PC-3 (cell line): ENCODE data around the gene ZSCAN12.
"Not testable (repeated sequence)": the region's sequence is repeated elsewhere in the genome, so short reads cannot be mapped to it uniquely, and the experiment has no call there.

Experiments used
- EZH2 ChIP-seq: fragments of 300-600 bp; sonication (generic); IDR thresholded peaks from one replicate; pipeline ENCODE4 v1.6.1; 2017; ENCODE audit warnings: antibody characterized with exemption, mild to moderate bottlenecking, low read length; ENCODE audit not compliant: unreplicated experiment
- TF ChIP-seq, protein P1 (sequence below): fragments of 300-600 bp; sonication (generic); conservative IDR thresholded peaks from 2 replicates; pipeline ENCODE4 v1.5.1; 2017; ENCODE audit warnings: antibody characterized with exemption, low read depth, mild to moderate bottlenecking, low read length

DNA sequence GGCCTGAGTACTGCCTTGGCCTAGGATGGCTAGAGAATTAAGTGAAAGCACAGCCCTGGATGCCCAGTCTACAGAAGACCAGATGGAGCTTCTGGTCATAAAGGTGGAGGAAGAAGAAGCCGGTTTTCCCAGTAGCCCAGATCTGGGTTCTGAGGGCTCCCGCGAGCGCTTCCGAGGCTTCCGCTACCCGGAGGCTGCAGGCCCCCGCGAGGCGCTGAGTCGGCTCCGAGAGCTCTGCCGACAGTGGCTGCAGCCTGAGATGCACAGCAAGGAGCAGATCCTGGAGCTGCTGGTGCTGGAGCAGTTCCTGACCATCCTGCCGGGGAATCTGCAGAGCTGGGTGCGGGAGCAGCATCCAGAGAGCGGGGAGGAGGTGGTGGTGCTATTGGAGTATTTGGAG, 40.0 kb downstream of the ZSCAN12 start:
- TF ChIP-seq, protein P1, sequence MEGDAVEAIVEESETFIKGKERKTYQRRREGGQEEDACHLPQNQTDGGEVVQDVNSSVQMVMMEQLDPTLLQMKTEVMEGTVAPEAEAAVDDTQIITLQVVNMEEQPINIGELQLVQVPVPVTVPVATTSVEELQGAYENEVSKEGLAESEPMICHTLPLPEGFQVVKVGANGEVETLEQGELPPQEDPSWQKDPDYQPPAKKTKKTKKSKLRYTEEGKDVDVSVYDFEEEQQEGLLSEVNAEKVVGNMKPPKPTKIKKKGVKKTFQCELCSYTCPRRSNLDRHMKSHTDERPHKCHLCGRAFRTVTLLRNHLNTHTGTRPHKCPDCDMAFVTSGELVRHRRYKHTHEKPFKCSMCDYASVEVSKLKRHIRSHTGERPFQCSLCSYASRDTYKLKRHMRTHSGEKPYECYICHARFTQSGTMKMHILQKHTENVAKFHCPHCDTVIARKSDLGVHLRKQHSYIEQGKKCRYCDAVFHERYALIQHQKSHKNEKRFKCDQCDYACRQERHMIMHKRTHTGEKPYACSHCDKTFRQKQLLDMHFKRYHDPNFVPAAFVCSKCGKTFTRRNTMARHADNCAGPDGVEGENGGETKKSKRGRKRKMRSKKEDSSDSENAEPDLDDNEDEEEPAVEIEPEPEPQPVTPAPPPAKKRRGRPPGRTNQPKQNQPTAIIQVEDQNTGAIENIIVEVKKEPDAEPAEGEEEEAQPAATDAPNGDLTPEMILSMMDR, result not testable (repeated sequence)
- not testable (repeated sequence) for TF ChIP-seq EZH2
